Fibroblast of skin of scalp (primary cell): ENCODE data around the gene ASB14.

Experiments
- DNase-seq: peaks from one replicate; pipeline ENCODE4 v3.0.0-alpha.2; 2013

ASB14 gene

GRCh38 chr3:57257678-57258077 is 34.8 kb downstream of the ASB14 start:
- DNase-seq, result no peak

GRCh38 chr3:57256844-57257243 is 35.6 kb downstream of the ASB14 start:
- no peak for DNase-seq

- no peak for DNase-seq
These were observed 40.1 kb downstream of the ASB14 start for GRCh38 chr3:57252404-57252803.

GRCh38 chr3:57244946-57245345 is 47.5 kb downstream of the ASB14 start:
- no peak for DNase-seq

- no peak for DNase-seq
These were observed 57.6 kb downstream of the ASB14 start for GRCh38 chr3:57234613-57235575.

- no peak for DNase-seq
These were observed 58.7 kb downstream of the ASB14 start for GRCh38 chr3:57233799-57234198.

- no peak for DNase-seq
These were observed 62.5 kb downstream of the ASB14 start for GRCh38 chr3:57230006-57230405.

GRCh38 chr3:57227930-57228751 is 64.3 kb downstream of the ASB14 start:
- peak; percentile 44 for DNase-seq

- peak; percentile 92 for DNase-seq
These were observed 65.1 kb downstream of the ASB14 start, which contains the start of gene APPL1 for GRCh38 chr3:57227204-57227929. TSS of gene APPL1 (plus strand) at chr3:57227729. CDS start at chr3:57227884, 155 bp downstream.

- DNase-seq, result no peak
These were observed 66.3 kb downstream of the ASB14 start for GRCh38 chr3:57226176-57226575.

GRCh38 chr3:57224856-57225255 is 67.6 kb downstream of the ASB14 start:
- DNase-seq, result no peak

- peak; percentile 31 for DNase-seq
These were observed 70.6 kb downstream of the ASB14 start for GRCh38 chr3:57221883-57222282.
